Middle frontal gyrus (tissue), 1 donor: ENCODE data around the gene C1QTNF1.

Experiments
- DNase-seq: peaks from one replicate; pipeline ENCODE4 v3.0.0-alpha.2; 2015; ENCODE audit warnings: low spot score; ENCODE audit errors: extremely low spot score

C1QTNF1 gene

GRCh38 chr17:79039171-79039570, 15.2 kb downstream of the C1QTNF1 start:
- no peak for DNase-seq

- DNase-seq: no peak
These were observed 15.9 kb downstream of the C1QTNF1 start for GRCh38 chr17:79039886-79040285.

GRCh38 chr17:79041041-79041570, 17.1 kb downstream of the C1QTNF1 start:
- no peak for DNase-seq

- no peak for DNase-seq
These were observed 17.9 kb downstream of the C1QTNF1 start for GRCh38 chr17:79041723-79042420.

- no peak for DNase-seq
These were observed 18.6 kb downstream of the C1QTNF1 start for GRCh38 chr17:79042421-79043190.

- no peak for DNase-seq
These were observed 19.4 kb downstream of the C1QTNF1 start for GRCh38 chr17:79043191-79043930.

- DNase-seq: no peak
These were observed 20.0 kb downstream of the C1QTNF1 start for GRCh38 chr17:79043931-79044320.

GRCh38 chr17:79044462-79044861, 20.5 kb downstream of the C1QTNF1 start:
- no peak for DNase-seq

GRCh38 chr17:79045001-79045729, 21.2 kb downstream of the C1QTNF1 start:
- DNase-seq: no peak

GRCh38 chr17:79045842-79046196, 21.9 kb downstream of the C1QTNF1 start:
- peak; percentile 52 for DNase-seq

- no peak for DNase-seq
These were observed 22.4 kb downstream of the C1QTNF1 start for GRCh38 chr17:79046197-79046915.

- no peak for DNase-seq
These were observed 22.9 kb downstream of the C1QTNF1 start for GRCh38 chr17:79046916-79047280.

- no peak for DNase-seq
These were observed 23.4 kb downstream of the C1QTNF1 start for GRCh38 chr17:79047291-79047920.

GRCh38 chr17:79047923-79048825, 24.2 kb downstream of the C1QTNF1 start:
- DNase-seq: no peak

GRCh38 chr17:79048826-79049755, 25.1 kb downstream of the C1QTNF1 start:
- no peak for DNase-seq

GRCh38 chr17:79049821-79050220, 25.9 kb downstream of the C1QTNF1 start:
- DNase-seq: no peak

- no peak for DNase-seq
These were observed 26.6 kb downstream of the C1QTNF1 start for GRCh38 chr17:79050551-79050950.

GRCh38 chr17:79051306-79051705, 27.3 kb downstream of the C1QTNF1 start:
- no peak for DNase-seq
